Inferior parietal cortex (tissue), 1 donor: ENCODE data around the gene DGKB.

ENCODE experiments used
- DNase-seq: peaks from one replicate; pipeline ENCODE4 v3.0.0-alpha.2; 2016; ENCODE audit errors: extremely low spot score

DGKB gene

DNA sequence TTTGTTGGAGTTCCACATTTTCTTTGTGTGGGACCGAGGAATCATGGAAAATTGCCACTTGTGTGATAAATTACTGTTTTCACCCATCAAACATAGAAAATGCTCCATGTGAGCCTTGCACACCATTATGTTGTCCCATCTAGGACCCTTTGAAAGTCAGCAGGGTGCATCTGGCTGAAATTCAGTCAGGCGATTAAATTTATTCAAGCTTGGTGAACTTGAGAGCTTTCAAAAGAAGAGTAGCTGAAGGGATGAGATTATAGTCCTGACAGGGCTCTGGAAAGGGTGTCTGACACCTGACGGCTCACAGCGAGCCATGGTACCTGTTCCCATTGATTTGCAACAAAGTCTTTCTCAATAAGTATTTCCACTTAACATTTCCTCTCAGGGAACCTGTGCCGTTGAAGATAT, 513.4 kb downstream of the DGKB start:
- no peak for DNase-seq

DNA sequence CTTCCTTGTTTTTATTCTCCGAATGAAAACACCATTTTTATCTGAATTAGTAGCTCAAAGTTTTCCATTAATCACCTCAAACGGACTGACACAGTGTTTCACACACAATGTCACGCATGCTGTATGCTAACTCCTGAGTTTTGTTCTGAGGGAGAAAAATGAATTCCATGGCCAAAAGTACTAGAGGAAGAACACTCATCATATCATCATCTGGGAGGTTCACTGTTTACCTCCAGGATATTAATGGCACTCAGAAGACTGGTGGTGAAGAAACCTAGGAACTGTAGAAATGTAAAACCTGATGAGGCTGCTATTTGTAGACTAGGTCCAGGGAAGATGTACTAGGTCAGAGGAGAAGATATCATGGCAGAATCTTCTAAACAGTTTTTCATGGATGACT, 517.5 kb downstream of the DGKB start:
- no peak for DNase-seq

GRCh38 chr7:14381936-14382335, 520.6 kb downstream of the DGKB start:
- no peak for DNase-seq

GRCh38 chr7:14381306-14381705, 521.2 kb downstream of the DGKB start:
- no peak for DNase-seq

- DNase-seq = no peak
These were observed 521.7 kb downstream of the DGKB start for GRCh38 chr7:14380881-14381280.

GRCh38 chr7:14377646-14378266, 524.8 kb downstream of the DGKB start:
- DNase-seq = no peak

DNA sequence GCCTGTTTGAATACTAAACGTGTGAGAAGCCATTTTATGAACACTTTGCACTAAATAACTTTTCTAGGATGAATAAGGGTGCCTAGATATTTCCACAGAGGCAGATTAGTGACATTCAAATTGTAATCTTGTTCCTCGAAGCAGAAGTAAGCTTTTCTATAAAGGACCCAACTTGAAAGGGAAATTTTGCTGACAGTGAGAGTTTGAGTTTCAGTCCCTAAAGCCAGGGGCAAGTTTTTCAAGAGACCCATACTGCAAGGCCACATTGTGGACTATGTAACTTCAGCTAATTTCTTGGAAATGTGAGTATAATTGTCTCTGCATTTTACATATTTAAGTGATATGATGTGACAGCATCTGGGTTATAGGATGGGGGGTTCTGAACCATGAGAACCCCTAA, 525.8 kb downstream of the DGKB start:
- no peak for DNase-seq

- DNase-seq = no peak
These were observed 526.6 kb downstream of the DGKB start for GRCh38 chr7:14375998-14376397.

- DNase-seq = no peak
These were observed 528.2 kb downstream of the DGKB start for GRCh38 chr7:14374336-14374735.

DNA sequence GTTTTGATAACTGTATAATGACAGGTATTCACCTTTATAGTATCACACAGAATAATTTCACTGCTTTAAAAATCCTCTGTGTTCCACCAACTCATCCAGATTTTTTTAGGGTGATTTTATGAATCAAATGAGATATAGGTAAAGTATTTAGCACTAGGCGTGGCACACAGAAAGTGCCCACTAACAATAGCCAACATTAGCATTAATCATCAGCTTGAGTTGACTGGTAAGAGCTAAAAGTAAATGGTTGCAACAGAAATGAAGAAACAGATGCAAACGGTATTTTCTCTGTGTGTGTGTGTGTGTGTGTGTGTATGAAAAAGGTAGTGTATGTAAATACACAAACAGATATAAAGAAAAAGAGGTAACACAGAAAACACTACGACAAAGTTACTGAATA, 534.3 kb downstream of the DGKB start:
- DNase-seq = no peak

DNA sequence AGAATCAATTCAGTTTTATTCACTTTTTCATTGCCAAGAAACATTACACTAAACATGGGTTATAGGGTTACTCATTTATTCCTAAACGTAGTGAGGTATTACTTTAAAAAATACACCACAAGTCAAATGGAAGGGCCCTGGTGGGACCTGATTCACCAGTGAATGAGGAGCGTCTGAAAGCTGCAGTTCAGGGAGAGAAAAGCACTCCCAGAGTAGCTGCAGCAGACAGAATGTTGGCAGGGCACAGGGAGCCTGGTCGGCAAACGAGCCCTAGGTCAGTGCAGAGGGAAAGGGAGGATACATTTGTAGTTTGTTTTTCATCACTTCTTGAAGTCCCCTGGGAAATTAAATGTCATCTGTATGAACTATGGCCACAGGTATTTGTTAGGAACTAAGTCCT, 551.4 kb downstream of the DGKB start:
- DNase-seq = no peak

- no peak for DNase-seq
These were observed 561.3 kb downstream of the DGKB start for GRCh38 chr7:14341200-14341775.

DNA sequence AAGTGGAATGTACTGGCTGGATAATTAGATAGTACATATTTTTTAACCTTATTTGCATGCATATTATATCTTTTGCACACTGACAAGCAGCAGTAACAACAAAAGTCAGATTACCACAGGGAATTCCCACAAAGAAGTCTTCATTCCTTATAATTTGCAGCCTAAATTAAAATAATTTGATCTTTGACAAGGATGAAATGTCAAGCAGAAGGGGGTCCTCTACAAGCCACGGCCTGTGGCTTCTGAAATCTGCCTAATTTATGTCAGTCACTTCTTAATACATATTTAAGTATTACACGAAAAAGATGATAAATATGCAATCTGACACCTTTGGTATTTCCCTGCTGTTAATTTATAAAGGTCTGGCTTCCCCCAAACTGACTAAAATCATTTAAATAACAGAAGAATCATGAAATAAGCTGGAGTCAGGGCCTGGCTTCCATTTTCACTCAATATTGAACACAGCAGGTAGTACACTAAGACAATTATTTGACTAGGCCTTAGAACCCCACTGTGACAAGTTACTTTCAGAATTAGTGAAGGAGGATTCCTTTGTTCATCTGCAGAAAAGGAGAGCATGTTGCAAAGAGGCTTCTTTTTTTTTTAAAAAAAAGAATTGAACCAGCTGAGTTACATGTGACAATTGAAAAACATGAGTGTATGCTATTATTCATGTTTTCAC, 562.0 kb downstream of the DGKB start:
- no peak for DNase-seq

- DNase-seq = no peak
These were observed 562.7 kb downstream of the DGKB start for GRCh38 chr7:14339861-14340260.

DNA sequence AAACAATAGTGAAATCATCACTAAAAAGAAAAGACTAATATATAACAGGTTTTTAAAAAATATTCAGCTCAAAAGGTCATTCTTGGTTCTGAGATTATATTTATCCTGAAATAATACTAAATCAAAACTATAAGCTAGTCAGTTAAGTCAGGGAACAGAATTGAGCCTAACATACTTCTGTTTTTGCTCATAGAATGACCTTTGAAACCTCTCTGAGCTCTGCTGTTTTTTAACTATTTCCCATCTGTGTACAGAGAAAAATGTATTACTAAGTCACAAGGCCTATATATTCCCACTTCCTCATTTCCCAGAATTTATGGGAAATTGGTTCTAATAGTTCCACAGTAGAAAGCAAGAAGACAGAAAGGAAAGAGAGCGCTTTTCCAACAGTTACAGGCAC, 566.3 kb downstream of the DGKB start:
- no peak for DNase-seq

- no peak for DNase-seq
These were observed 570.4 kb downstream of the DGKB start for GRCh38 chr7:14332155-14332554.

GRCh38 chr7:14324767-14325166, 577.8 kb downstream of the DGKB start:
- DNase-seq = no peak

DNA sequence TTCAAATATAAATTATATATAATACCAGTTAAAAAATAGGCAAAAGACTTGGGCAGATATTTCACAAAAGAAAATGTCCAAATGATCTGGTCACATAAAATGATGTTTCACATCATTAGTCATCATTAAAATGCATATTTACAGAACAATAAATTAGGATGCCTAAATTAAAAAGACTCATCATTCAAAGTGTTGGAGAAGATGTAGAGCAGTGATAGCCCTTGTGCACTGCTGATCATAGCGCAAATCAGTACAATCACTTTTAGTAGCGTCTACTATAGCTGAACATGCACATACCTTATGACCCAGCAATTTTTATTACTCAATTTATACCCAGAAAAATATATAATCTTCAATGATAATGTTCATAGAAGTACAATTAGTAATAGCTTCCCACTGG, 579.8 kb downstream of the DGKB start:
- no peak for DNase-seq

DNA sequence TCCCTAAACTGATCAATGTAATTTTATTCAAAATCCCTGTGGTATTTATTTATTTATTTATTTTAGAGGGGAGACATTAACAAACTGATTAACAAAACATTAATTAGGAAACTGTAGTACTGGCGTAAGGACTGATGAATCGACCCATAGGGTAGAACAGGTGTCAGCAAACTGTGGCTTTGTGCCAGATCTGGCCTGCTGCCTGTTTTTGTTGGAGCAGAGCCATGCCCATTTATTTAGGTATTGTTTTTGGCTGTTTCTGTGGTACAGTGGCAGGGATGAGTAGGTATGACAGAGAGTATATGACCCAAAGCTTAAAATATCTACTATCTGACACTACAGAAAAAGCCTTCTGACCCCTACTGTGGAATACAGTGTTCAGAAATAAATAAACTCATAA, 580.6 kb downstream of the DGKB start:
- no peak for DNase-seq

- DNase-seq = no peak
These were observed 593.1 kb downstream of the DGKB start for GRCh38 chr7:14309432-14309831.

DNA sequence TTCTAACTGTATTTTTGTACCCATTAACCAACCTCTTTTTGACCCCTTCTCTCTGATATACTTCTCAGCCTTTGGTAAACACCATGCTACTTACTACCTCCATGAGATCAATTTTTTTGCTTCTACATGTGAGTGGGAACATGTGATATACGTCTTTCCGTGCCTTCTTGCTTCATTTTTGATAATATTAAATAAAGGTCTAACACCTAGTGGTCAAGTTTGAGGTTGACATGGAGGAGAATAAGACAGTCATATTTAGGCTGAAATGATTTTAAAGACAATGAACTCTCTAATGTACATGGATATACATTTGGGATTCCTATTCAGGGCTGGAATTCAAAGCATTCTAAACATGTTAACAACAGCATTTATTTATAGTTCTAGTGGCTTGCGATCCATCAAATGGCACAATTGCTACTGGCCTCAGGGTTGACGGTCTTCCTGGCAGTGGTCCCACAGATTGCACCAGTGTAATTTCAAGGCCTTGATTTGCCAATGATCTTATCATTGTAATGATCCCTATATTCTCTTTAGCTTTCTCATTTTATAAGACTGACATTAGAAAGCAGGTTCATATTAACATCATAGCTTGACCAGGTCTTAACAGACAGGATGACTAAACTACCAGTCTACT, 597.2 kb downstream of the DGKB start:
- DNase-seq = no peak

DNA sequence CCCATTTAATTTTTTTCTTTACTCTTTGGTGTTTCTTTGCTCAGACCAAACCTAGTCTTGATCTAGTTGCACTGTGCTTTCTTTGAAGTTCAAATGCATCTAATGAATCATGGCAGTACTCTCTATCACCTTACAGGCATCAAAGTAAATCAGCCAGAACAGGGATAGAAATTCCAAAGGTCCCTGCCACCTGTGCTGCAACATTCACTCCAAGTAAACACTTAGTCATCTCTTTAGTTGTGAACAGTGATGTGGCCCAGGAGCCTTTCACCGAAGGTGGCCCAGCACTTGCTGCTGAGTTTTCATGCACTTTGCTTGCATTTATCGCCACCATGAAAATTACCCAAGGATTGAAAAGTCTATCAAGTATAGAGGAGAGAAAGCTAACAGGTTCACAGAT, 599.0 kb downstream of the DGKB start:
- no peak for DNase-seq

- no peak for DNase-seq
These were observed 607.9 kb downstream of the DGKB start for GRCh38 chr7:14294637-14295036.
